ENCODE results near the gene ZNF26. TPM values are rescaled to one million over a fixed set of nuclear protein-coding genes. Genes with fewer than 3 reads are reported as not detected.

Gene ZNF26
- total RNA-seq, 1 experiment from 2014 or later, result 22.1 TPM

DNA sequence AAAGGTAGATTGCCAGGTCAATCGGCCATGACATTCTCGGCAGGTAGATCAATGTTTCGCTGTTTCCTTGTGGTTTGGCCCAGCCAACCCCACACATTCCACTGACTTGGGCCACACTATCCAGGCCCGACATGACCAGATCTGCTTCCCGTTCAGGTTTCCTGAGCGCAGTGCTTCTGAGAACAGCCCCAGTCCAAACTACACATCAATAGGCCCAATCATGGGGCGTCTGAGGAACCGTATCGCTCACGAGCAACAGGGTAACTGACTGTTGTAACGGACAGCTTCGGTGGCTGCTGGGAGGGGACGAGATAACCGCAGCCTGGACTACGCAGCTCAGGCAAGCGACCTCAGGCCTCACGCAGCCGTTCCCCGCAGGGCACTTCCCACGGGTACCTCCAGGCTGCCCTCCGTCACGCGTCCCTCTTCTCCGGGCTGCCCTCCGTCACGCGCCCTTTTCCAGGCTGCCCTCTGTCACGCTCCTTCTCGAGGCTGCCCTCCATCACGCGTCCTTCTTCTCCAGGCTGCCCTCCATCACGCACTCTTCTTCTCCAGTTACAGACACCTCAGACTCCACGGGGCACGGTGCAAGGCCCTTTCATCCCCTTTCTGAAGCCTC lies 44.7 kb upstream of the ZNF26 start:
- ChIA-PET POLR2A (no interaction called here), CTCF (no interaction called here)
- no peak for ATAC-seq
- TF ChIP-seq, protein P1, sequence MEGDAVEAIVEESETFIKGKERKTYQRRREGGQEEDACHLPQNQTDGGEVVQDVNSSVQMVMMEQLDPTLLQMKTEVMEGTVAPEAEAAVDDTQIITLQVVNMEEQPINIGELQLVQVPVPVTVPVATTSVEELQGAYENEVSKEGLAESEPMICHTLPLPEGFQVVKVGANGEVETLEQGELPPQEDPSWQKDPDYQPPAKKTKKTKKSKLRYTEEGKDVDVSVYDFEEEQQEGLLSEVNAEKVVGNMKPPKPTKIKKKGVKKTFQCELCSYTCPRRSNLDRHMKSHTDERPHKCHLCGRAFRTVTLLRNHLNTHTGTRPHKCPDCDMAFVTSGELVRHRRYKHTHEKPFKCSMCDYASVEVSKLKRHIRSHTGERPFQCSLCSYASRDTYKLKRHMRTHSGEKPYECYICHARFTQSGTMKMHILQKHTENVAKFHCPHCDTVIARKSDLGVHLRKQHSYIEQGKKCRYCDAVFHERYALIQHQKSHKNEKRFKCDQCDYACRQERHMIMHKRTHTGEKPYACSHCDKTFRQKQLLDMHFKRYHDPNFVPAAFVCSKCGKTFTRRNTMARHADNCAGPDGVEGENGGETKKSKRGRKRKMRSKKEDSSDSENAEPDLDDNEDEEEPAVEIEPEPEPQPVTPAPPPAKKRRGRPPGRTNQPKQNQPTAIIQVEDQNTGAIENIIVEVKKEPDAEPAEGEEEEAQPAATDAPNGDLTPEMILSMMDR (IDR thresholded peaks at IDR 0.05), result no peak
- TF ChIP-seq SIN3A (IDR thresholded peaks at IDR 0.05; ENCODE audit: borderline replicate concordance, insufficient read depth, low read depth, low read length) (no peak), POLR2AphosphoS5 (IDR thresholded peaks at IDR 0.05; ENCODE audit: low read depth, low read length) (no peak)
- TF ChIP-seq, protein P2, sequence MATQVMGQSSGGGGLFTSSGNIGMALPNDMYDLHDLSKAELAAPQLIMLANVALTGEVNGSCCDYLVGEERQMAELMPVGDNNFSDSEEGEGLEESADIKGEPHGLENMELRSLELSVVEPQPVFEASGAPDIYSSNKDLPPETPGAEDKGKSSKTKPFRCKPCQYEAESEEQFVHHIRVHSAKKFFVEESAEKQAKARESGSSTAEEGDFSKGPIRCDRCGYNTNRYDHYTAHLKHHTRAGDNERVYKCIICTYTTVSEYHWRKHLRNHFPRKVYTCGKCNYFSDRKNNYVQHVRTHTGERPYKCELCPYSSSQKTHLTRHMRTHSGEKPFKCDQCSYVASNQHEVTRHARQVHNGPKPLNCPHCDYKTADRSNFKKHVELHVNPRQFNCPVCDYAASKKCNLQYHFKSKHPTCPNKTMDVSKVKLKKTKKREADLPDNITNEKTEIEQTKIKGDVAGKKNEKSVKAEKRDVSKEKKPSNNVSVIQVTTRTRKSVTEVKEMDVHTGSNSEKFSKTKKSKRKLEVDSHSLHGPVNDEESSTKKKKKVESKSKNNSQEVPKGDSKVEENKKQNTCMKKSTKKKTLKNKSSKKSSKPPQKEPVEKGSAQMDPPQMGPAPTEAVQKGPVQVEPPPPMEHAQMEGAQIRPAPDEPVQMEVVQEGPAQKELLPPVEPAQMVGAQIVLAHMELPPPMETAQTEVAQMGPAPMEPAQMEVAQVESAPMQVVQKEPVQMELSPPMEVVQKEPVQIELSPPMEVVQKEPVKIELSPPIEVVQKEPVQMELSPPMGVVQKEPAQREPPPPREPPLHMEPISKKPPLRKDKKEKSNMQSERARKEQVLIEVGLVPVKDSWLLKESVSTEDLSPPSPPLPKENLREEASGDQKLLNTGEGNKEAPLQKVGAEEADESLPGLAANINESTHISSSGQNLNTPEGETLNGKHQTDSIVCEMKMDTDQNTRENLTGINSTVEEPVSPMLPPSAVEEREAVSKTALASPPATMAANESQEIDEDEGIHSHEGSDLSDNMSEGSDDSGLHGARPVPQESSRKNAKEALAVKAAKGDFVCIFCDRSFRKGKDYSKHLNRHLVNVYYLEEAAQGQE (IDR thresholded peaks at IDR 0.05; ENCODE audit: insufficient read depth in 1 of 2, low read depth in 2 of 2, low read length in 1 of 2), result no peak
- intact Hi-C loops (cut with micrococcal nuclease; ENCODE audit: unreplicated experiment), result no loop called here
- in situ Hi-C loops (cut with HindIII; ENCODE audit: low pct_unique_long_range_greater_than_20kb, low sequenced_read_pairs), result no loop called here
- no peaks in the 10 kb centered on the region for H3K4me1 ChIP-seq (ENCODE audit: control insufficient read depth, insufficient read depth, low read length)
- no TSS peak for BruUV-seq (replicated peaks)
- H3K27ac ChIP-seq (ENCODE audit: low read length), result no peak overlapping the region
- peaks cover 10% of the 10 kb centered on the region; the same call in 1 of the 2 replicates for H3K36me3 ChIP-seq (ENCODE audit: control insufficient read depth, insufficient read depth, low read length)
- no peak for DNase-seq (ENCODE audit: low read depth, low spot score)
- H3K27me3 ChIP-seq (ENCODE audit: control insufficient read depth, insufficient read depth, low read length), result no peaks in the 10 kb centered on the region
- no peak overlapping the region for H3K4me3 ChIP-seq (ENCODE audit: low read depth in 2 of 2, low read length in 2 of 2)
- peaks cover 49% of the 10 kb centered on the region for H3K9me3 ChIP-seq (ENCODE audit: control insufficient read depth, insufficient read depth, low read depth, low read length)

DNA sequence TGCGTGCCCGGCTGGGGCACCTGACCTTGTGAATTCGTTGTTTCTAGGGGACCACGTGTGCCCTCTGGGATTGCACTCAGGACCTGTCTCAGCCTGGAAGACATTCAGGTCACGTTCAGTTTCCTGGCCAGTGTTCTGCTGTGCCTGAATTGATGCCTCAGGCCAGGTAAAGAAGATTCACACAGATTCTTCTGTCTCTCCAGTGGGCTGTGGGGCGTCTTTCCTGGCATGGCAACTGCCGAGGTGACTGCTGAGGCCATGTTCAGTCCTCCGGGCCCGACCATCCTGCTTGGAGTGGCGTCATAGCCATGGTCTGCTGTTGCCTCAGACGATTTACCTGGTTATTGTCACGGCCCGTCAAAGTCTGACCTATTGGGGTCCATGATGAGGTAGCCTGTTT lies 43.6 kb upstream of the ZNF26 start:
- Histone ChIP-seq H3K27me3 (ENCODE audit: control insufficient read depth, insufficient read depth, low read length) (no peaks in the 10 kb centered on the region), H3K4me3 (ENCODE audit: low read depth in 2 of 2, low read length in 2 of 2) (no peak overlapping the region), H3K27ac (ENCODE audit: low read length) (no peak overlapping the region), H3K36me3 (ENCODE audit: control insufficient read depth, insufficient read depth, low read length) (peaks cover 10% of the 10 kb centered on the region; the same call in 1 of the 2 replicates), H3K4me1 (ENCODE audit: control insufficient read depth, insufficient read depth, low read length) (no peaks in the 10 kb centered on the region), H3K9me3 (ENCODE audit: control insufficient read depth, insufficient read depth, low read depth, low read length) (peaks cover 40% of the 10 kb centered on the region)
- TF ChIP-seq, protein P2 (IDR thresholded peaks at IDR 0.05; ENCODE audit: insufficient read depth in 1 of 2, low read depth in 2 of 2, low read length in 1 of 2), result no peak
- TF ChIP-seq TCF7L2 (IDR thresholded peaks at IDR 0.05; ENCODE audit: low read depth, low read length) (no peak), POLR2AphosphoS5 (IDR thresholded peaks at IDR 0.05; ENCODE audit: low read depth, low read length) (no peak), SIN3A (IDR thresholded peaks at IDR 0.05; ENCODE audit: borderline replicate concordance, insufficient read depth, low read depth, low read length) (no peak)
- TF ChIP-seq, protein P1 (IDR thresholded peaks at IDR 0.05), result no peak
- POLR2A ChIA-PET, result no interaction called here
- CTCF ChIA-PET, result no interaction called here
- BruUV-seq (replicated peaks), result no TSS peak
- no peak for ATAC-seq
- in situ Hi-C loops (cut with HindIII; ENCODE audit: low pct_unique_long_range_greater_than_20kb, low sequenced_read_pairs) (no loop called here), intact Hi-C loops (cut with micrococcal nuclease; ENCODE audit: unreplicated experiment) (no loop called here)
- no peak for DNase-seq (ENCODE audit: low read depth, low spot score)
